Panc1 (cell line): ENCODE measurements around the gene OSBPL9. TPM values are rescaled to one million over a fixed set of nuclear protein-coding genes. Genes with fewer than 3 reads are reported as not detected.

Experiments
- ATAC-seq: fragments of 200-7000 bp; cut with Tn5 transposase; 2 replicates; pipeline ENCODE4 v1.9.1; 2020; ENCODE audit warnings: mild to moderate bottlenecking, moderate library complexity
- BruUV-seq: library from RNA; stranded (reverse); fragments of 400-500 nt; replicated peaks from 2 replicates; lab custom pipeline; 2021; lab: Mats Ljungman, UMichigan
- CTCF ChIA-PET: fragments of 300-600 bp; sonication (Branson Sonifier 250); formaldehyde crosslinking; loops from one replicate; lab custom pipeline; 2022; ENCODE audit warnings: antibody characterized with exemption; lab: Charles Lee
- POLR2A ChIA-PET: fragments of 300-600 bp; sonication (Branson Sonifier 250); formaldehyde crosslinking; loops from one replicate; lab custom pipeline; 2022; ENCODE audit warnings: antibody characterized with exemption; lab: Charles Lee
- DNase-seq: peaks from one replicate; pipeline ENCODE4 v3.0.0-alpha.2; 2010; ENCODE audit warnings: low read depth, low spot score
- H3K27ac ChIP-seq: 2 replicates; pipeline ENCODE4 v1.5.1; 2011; ENCODE audit warnings: mild to moderate bottlenecking, low read length, inconsistent platforms
- H3K27me3 ChIP-seq: fragments of 200-500 bp; sonication (Bioruptor generic); 2 replicates; pipeline ENCODE4 v1.6.0; 2014; ENCODE audit warnings: low read length, inconsistent platforms; ENCODE audit not compliant: control insufficient read depth, insufficient read depth
- H3K36me3 ChIP-seq: fragments of 200-500 bp; sonication (Bioruptor generic); 2 replicates; pipeline ENCODE4 v1.5.1; 2014; ENCODE audit warnings: inconsistent platforms, mild to moderate bottlenecking, low read length, moderate library complexity; ENCODE audit not compliant: control insufficient read depth, insufficient read depth
- H3K4me1 ChIP-seq: 2 replicates; pipeline ENCODE4 v1.5.1; 2011; ENCODE audit warnings: inconsistent platforms, mild to moderate bottlenecking, low read length, moderate library complexity; ENCODE audit not compliant: control insufficient read depth, insufficient read depth
- H3K4me3 ChIP-seq, 2 experiments: 2 replicates each; pipeline ENCODE4 v1.5.1; 2011 to 2012; ENCODE audit warnings: low read depth in 2 of 2, low read length in 2 of 2, mild to moderate bottlenecking in 2 of 2, inconsistent platforms in 1 of 2, moderate library complexity in 1 of 2
- H3K9me3 ChIP-seq: fragments of 200-500 bp; sonication (Bioruptor generic); 2 replicates; pipeline ENCODE4 v1.5.1; 2014; ENCODE audit warnings: low read depth, mild to moderate bottlenecking, inconsistent platforms, low read length, moderate library complexity; ENCODE audit not compliant: control insufficient read depth, insufficient read depth
- CTCF ChIP-seq: fragments of 450-650 bp; IDR thresholded peaks from 2 replicates; pipeline ENCODE4 v1.5.1; 2017; ENCODE audit warnings: mild to moderate bottlenecking
- POLR2AphosphoS5 ChIP-seq: IDR thresholded peaks from 2 replicates; pipeline ENCODE4 v1.6.1; 2012; ENCODE audit warnings: mild to moderate bottlenecking, low read depth, low read length, moderate library complexity
- REST ChIP-seq, 2 experiments: IDR thresholded peaks; 2 replicates each; pipeline ENCODE4 v1.6.1; 2011 to 2012; ENCODE audit warnings: low read depth in 2 of 2, control low read depth in 1 of 2, low read length in 1 of 2, mild to moderate bottlenecking in 1 of 2, moderate library complexity in 1 of 2; ENCODE audit not compliant: insufficient read depth in 1 of 2
- SIN3A ChIP-seq: IDR thresholded peaks from 2 replicates; pipeline ENCODE4 v1.6.1; 2012; ENCODE audit warnings: low read depth, mild to moderate bottlenecking, low read length, moderate library complexity, borderline replicate concordance; ENCODE audit not compliant: insufficient read depth
- TCF7L2 ChIP-seq: IDR thresholded peaks from 2 replicates; pipeline ENCODE4 v1.6.1; 2011; ENCODE audit warnings: mild to moderate bottlenecking, low read depth, low read length, inconsistent platforms
- in situ Hi-C: cut with HindIII; loops from 2 replicates; pipeline ENCODE4 v1.10.0; 2016; ENCODE audit warnings: low sequenced_read_pairs, low pct_unique_long_range_greater_than_20kb
- intact Hi-C: fragments of 100-400 bp; cut with micrococcal nuclease; formaldehyde crosslinking; loops from one replicate; pipeline ENCODE4 v1.10.0; 2022; ENCODE audit not compliant: unreplicated experiment
- total RNA-seq: library from RNA; stranded (reverse); gene quantifications from one replicate; pipeline ENCODE4 v1.2.1, GENCODE V29; 2021; ENCODE audit not compliant: unreplicated experiment

Gene OSBPL9
- total RNA-seq, 1 experiment from 2014 or later = 85.5 TPM

GRCh38 chr1:51686450-51686849, 69.6 kb downstream of the OSBPL9 start:
- ChIA-PET POLR2A (no interaction called here), CTCF (no interaction called here)
- in situ Hi-C loops = no loop called here
- no peak for TF ChIP-seq TCF7L2
- TF ChIP-seq CTCF = no peak
- TF ChIP-seq REST (IDR thresholded peaks at IDR 0.05; ENCODE audit: insufficient read depth in 1 of 2, low read depth in 2 of 2, low read length in 1 of 2) = no peak
- TF ChIP-seq POLR2AphosphoS5 = no peak
- no peak for TF ChIP-seq SIN3A
- Histone ChIP-seq H3K9me3 (no peaks in the 10 kb centered on the region), H3K4me3 (no peak overlapping the region), H3K27me3 (no peaks in the 10 kb centered on the region), H3K27ac (no peak overlapping the region), H3K36me3 (no peaks in the 10 kb centered on the region), H3K4me1 (peaks cover 14% of the 10 kb centered on the region)
- ATAC-seq = no peak
- intact Hi-C loops = no loop called here
- no peak for DNase-seq
- no TSS peak for BruUV-seq

- CTCF ChIA-PET = no interaction called here
- ATAC-seq (no peak), DNase-seq (no peak)
- Histone ChIP-seq H3K27me3 (no peaks in the 10 kb centered on the region), H3K27ac (no peak overlapping the region), H3K36me3 (no peaks in the 10 kb centered on the region), H3K4me3 (no peak overlapping the region), H3K9me3 (no peaks in the 10 kb centered on the region), H3K4me1 (peaks cover 21% of the 10 kb centered on the region)
- no TSS peak for BruUV-seq
- intact Hi-C loops = no loop called here
- in situ Hi-C loops = no loop called here
- TF ChIP-seq TCF7L2 = no peak
- no peak for TF ChIP-seq CTCF
- no peak for TF ChIP-seq SIN3A
- no peak for TF ChIP-seq REST (IDR thresholded peaks at IDR 0.05; ENCODE audit: insufficient read depth in 1 of 2, low read depth in 2 of 2, low read length in 1 of 2)
- TF ChIP-seq POLR2AphosphoS5 = no peak
- POLR2A ChIA-PET = no interaction called here
Observed at GRCh38 chr1:51689075-51689440, 72.2 kb downstream of the OSBPL9 start.
